Measurements from ENCODE around the gene C11orf98. TPM values are rescaled to one million over a fixed set of nuclear protein-coding genes. Genes with fewer than 3 reads are reported as not detected.

Gene C11orf98
- total RNA-seq, 2 donors from 2014 or later: 57.9 to 105 TPM

DNA sequence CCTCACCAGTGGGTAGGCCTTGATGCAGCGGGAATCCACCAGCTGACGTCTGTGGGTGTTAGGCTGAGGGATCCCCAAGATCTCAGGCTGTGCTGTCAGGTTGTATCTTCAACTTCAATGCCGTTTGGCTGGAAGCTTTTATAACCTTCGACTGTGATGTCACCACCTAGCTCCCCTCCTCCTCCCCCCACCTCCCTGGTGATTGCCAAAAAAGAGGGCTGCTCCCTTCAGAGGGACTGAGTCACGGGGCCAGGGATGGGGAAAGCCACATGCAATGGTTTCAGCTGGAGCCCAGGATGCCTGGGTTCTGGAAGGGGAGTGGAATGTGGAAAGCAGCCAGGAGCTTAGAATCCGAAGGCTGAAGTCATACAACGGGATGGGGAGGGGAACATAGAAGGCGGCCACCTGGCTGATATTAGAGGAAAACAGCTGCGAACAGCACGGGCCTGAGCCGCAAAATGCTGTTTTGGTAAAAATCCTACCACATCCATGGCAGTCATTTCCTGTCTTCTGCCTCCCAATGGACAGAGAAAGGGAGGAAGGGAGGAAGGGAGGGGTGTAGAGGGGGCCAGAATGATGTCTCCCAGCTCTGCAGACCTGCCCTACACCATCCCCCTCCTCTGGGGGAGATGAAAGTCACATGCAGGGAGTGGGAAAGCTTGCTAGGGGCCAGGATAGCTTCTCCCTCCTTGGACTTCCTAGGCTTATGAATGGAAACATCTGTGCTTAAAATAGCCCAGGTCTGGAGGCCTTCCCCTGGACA, 24.6 kb upstream of the C11orf98 start, which contains the start of gene LRRN4CL:
LRRN4CL (minus strand) TSS at position 110 of the 763 bp plus-strand sequence. CDS start 1,022 bp downstream, outside the sequence.
- Histone ChIP-seq H3K27ac (peak within 1 kb of the TSS; percentile 32), H3K9me3 (no peaks in the 10 kb centered on the region), H3K4me3 (peak within 1 kb of the TSS; percentile 10), H3K9ac (ENCODE audit: low read depth in 2 of 2, low read length in 2 of 2) (peak within 1 kb of the TSS; percentile 32 to 43), H3K27me3 (peaks cover 8% of the 10 kb centered on the region), H3K36me3 (no peaks in the 10 kb centered on the region), H3K4me1 (no peaks in the 10 kb centered on the region)
- intact Hi-C loops (cut with DNase I): loop anchor here (10.0 kb wide), 2 partner anchors 95 to 295 kb away; partner anchors contain the start of gene TUT1
- no peak for TF ChIP-seq CTCF (IDR thresholded peaks at IDR 0.05)
- peak; percentile 56 for DNase-seq

DNA sequence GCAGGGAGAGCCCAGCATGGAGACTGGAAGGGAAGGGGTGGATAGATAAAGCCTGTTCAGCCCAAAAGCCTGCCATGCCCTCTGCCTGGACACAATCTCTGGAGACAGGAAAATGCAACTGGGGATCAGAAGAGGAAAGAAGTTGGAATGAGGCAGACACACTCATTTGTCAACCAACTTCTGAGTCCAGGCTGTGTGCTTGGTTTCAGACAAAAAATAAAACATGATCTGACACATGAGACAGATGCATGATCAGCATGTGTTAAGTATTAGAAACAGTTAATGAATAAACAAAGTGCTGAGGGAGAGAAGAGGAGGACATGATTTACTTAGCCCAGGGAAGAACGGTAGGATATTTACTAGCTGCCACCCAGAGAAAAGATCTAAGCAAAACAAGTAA, 23.5 kb upstream of the C11orf98 start:
- Histone ChIP-seq H3K4me3 (peak overlapping the region; percentile 10), H3K27ac (peak overlapping the region; percentile 32), H3K4me1 (no peaks in the 10 kb centered on the region), H3K9me3 (no peaks in the 10 kb centered on the region), H3K36me3 (no peaks in the 10 kb centered on the region), H3K27me3 (peaks cover 8% of the 10 kb centered on the region), H3K9ac (ENCODE audit: low read depth in 2 of 2, low read length in 2 of 2) (peak overlapping the region in 1 of 2 donors; percentile 32)
- TF ChIP-seq CTCF (IDR thresholded peaks at IDR 0.05): no peak
- DNase-seq: no peak
- intact Hi-C loops (cut with DNase I): no loop called here

- no peaks in the 10 kb centered on the region for H3K9me3 ChIP-seq
- TF ChIP-seq CTCF (IDR thresholded peaks at IDR 0.05): no peak
- no peaks in the 10 kb centered on the region for H3K4me1 ChIP-seq
- H3K36me3 ChIP-seq: no peaks in the 10 kb centered on the region
- intact Hi-C loops (cut with DNase I): no loop called here
- peak overlapping the region; percentile 10 for H3K4me3 ChIP-seq
- peaks cover 8% of the 10 kb centered on the region for H3K27me3 ChIP-seq
- no peak for DNase-seq
- H3K27ac ChIP-seq: peak overlapping the region; percentile 32
- peak overlapping the region; percentile 12 to 32 for H3K9ac ChIP-seq (ENCODE audit: low read depth in 2 of 2, low read length in 2 of 2)
Measured at GRCh38 chr11:62687508-62688396, 22.7 kb upstream of the C11orf98 start.

DNA sequence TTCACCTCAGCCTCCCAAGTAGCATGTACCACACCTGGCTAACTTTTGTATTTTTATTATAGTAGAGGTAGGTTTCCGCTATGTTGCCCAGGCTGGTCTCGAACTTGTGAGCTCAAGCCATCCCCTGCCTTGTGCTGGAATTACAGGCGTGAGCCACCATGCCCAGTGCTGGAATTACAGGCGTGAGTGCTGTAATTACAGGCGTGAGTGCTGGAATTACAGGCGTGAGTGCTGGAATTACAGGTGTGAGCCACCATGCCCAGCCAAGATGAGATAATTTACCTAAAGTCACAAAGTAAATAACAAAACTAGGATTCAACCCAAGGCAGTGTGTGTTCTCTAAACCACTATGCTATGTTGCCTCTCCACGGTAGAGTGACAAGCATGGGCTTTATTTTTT, 17.5 kb upstream of the C11orf98 start:
- Histone ChIP-seq H3K27me3 (no peaks in the 10 kb centered on the region), H3K9me3 (no peaks in the 10 kb centered on the region), H3K9ac (ENCODE audit: low read depth in 2 of 2, low read length in 2 of 2) (no peak overlapping the region), H3K4me3 (no peak overlapping the region), H3K36me3 (no peaks in the 10 kb centered on the region), H3K27ac (no peak overlapping the region), H3K4me1 (peaks cover 8% of the 10 kb centered on the region)
- intact Hi-C loops (cut with DNase I): no loop called here
- no peak for TF ChIP-seq CTCF (IDR thresholded peaks at IDR 0.05)
- no peak for DNase-seq

GRCh38 chr11:62680825-62681240, 15.8 kb upstream of the C11orf98 start:
- intact Hi-C loops (cut with DNase I): no loop called here
- Histone ChIP-seq H3K27me3 (no peaks in the 10 kb centered on the region), H3K27ac (no peak overlapping the region), H3K4me1 (peaks cover 11% of the 10 kb centered on the region), H3K9ac (ENCODE audit: low read depth in 2 of 2, low read length in 2 of 2) (peak overlapping the region in 1 of 2 donors; percentile 56), H3K36me3 (no peaks in the 10 kb centered on the region), H3K4me3 (no peak overlapping the region), H3K9me3 (no peaks in the 10 kb centered on the region)
- peak; percentile 27 for TF ChIP-seq CTCF (IDR thresholded peaks at IDR 0.05)
- peak; percentile 59 for DNase-seq
